ENCODE measurements around the gene OR2K2. TPM values are rescaled to one million over a fixed set of nuclear protein-coding genes. Genes with fewer than 3 reads are reported as not detected.

Gene OR2K2
- total RNA-seq, result under 1 TPM in 1 of 4 donors, not detected in 3; 0.25 TPM

DNA sequence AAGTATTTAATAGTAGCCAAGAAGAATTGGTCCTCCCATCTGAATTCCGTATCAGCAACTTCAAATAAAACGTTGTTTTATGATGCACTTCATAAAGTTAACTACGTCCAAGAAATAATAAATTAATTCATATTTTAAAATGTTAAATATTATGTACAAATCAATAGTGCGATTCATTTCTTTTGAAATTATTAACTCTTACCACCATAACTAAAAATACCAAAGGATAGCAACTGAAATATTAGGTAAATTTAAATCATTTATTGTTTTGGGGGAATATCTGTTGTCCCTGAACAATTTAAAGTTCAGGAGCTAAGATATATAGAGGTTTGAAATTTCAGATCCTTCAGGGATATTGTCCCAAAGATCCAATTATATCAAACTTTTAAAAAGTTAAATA is at the start of gene OR2K2:
Gene OR2K2, minus strand, starts transcription at position 101 of the 400 bp plus-strand sequence. CDS start 1,791 bp downstream, outside the sequence.
- H3K4me3 ChIP-seq (ENCODE audit: low read depth, poor library complexity, severe bottlenecking), result no peak within 1 kb of the TSS
- DNase-seq (ENCODE audit: low spot score in 2 of 2), result no peak
- TF ChIP-seq, protein P1, sequence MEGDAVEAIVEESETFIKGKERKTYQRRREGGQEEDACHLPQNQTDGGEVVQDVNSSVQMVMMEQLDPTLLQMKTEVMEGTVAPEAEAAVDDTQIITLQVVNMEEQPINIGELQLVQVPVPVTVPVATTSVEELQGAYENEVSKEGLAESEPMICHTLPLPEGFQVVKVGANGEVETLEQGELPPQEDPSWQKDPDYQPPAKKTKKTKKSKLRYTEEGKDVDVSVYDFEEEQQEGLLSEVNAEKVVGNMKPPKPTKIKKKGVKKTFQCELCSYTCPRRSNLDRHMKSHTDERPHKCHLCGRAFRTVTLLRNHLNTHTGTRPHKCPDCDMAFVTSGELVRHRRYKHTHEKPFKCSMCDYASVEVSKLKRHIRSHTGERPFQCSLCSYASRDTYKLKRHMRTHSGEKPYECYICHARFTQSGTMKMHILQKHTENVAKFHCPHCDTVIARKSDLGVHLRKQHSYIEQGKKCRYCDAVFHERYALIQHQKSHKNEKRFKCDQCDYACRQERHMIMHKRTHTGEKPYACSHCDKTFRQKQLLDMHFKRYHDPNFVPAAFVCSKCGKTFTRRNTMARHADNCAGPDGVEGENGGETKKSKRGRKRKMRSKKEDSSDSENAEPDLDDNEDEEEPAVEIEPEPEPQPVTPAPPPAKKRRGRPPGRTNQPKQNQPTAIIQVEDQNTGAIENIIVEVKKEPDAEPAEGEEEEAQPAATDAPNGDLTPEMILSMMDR (IDR thresholded peaks at IDR 0.05), result no peak
- TF ChIP-seq POLR2A (IDR thresholded peaks at IDR 0.05), result no peak
- 82 to 88% methylated on average over 4 of the region's 4 CpGs for WGBS, 2 donors
- intact Hi-C loops (cut with DNase I; ENCODE audit: low total_unique reads), result no loop called here

- H3K4me3 ChIP-seq (ENCODE audit: low read depth, poor library complexity, severe bottlenecking), result no peak overlapping the region
- DNase-seq (ENCODE audit: low spot score in 2 of 2), result no peak
- intact Hi-C loops (cut with DNase I; ENCODE audit: low total_unique reads), result no loop called here
- TF ChIP-seq POLR2A (IDR thresholded peaks at IDR 0.05), result no peak
- TF ChIP-seq, protein P1 (IDR thresholded peaks at IDR 0.05), result no peak
- WGBS, 2 donors, result 96% methylated on average over 3 of the region's 3 CpGs
Observed at GRCh38 chr9:111375817-111376564, 46.0 kb upstream of the OR2K2 start.

GRCh38 chr9:111375062-111375461 is 45.0 kb upstream of the OR2K2 start:
- TF ChIP-seq POLR2A (IDR thresholded peaks at IDR 0.05), result no peak
- TF ChIP-seq, protein P1 (IDR thresholded peaks at IDR 0.05), result no peak
- DNase-seq (ENCODE audit: low spot score in 2 of 2), result no peak
- WGBS, 2 donors, result 90 to 95% methylated on average over 2 of the region's 2 CpGs
- intact Hi-C loops (cut with DNase I; ENCODE audit: low total_unique reads), result no loop called here
- H3K4me3 ChIP-seq (ENCODE audit: low read depth, poor library complexity, severe bottlenecking), result no peak overlapping the region

DNA sequence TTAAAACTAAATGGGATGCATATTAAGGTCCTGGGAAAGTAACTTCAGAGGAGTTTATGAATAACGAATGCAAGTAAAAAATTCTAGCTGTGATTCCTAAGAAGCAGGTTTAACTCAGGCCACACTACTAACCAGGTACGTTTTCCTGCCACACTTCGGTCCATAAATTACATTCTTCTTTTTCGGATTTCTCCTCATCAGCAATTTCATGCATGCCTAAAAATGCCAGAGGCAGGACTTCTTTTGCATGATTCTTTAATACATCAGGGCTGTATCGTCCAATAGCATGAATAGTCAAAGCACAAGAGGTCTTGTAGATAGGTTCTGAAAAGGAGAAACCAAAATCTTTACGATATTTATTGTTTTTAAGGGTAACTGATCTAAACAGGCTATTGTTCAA is 42.3 kb upstream of the OR2K2 start:
- WGBS, 2 donors, result 92 to 93% methylated on average over 6 of the region's 6 CpGs
- no peak for DNase-seq (ENCODE audit: low spot score in 2 of 2)
- TF ChIP-seq, protein P1 (IDR thresholded peaks at IDR 0.05), result no peak
- TF ChIP-seq POLR2A (IDR thresholded peaks at IDR 0.05), result no peak
- intact Hi-C loops (cut with DNase I; ENCODE audit: low total_unique reads), result no loop called here
- no peak overlapping the region for H3K4me3 ChIP-seq (ENCODE audit: low read depth, poor library complexity, severe bottlenecking)

GRCh38 chr9:111366978-111367377 is 37.0 kb upstream of the OR2K2 start:
- intact Hi-C loops (cut with DNase I; ENCODE audit: low total_unique reads), result no loop called here
- no peak overlapping the region for H3K4me3 ChIP-seq (ENCODE audit: low read depth, poor library complexity, severe bottlenecking)
- no peak for DNase-seq (ENCODE audit: low spot score in 2 of 2)
- 51 to 52% methylated on average over 1 of the region's 1 CpG for WGBS, 2 donors
- TF ChIP-seq, protein P1 (IDR thresholded peaks at IDR 0.05), result no peak
- no peak for TF ChIP-seq POLR2A (IDR thresholded peaks at IDR 0.05)

GRCh38 chr9:111362526-111362925 is 32.5 kb upstream of the OR2K2 start:
- no peak for DNase-seq (ENCODE audit: low spot score in 2 of 2)
- no peak overlapping the region for H3K4me3 ChIP-seq (ENCODE audit: low read depth, poor library complexity, severe bottlenecking)
- WGBS, 2 donors, result 63 to 76% methylated on average over 5 of the region's 5 CpGs
- intact Hi-C loops (cut with DNase I; ENCODE audit: low total_unique reads), result no loop called here
- no peak for TF ChIP-seq POLR2A (IDR thresholded peaks at IDR 0.05)
- TF ChIP-seq, protein P1 (IDR thresholded peaks at IDR 0.05), result no peak

All from lower leg skin (tissue), 4 donors.